ENCODE results near the gene CLASP1. TPM values are rescaled to one million over a fixed set of nuclear protein-coding genes. Genes with fewer than 3 reads are reported as not detected.

Gene CLASP1
- total RNA-seq, 1 experiment from 2014 or later: 45.9 TPM

DNA sequence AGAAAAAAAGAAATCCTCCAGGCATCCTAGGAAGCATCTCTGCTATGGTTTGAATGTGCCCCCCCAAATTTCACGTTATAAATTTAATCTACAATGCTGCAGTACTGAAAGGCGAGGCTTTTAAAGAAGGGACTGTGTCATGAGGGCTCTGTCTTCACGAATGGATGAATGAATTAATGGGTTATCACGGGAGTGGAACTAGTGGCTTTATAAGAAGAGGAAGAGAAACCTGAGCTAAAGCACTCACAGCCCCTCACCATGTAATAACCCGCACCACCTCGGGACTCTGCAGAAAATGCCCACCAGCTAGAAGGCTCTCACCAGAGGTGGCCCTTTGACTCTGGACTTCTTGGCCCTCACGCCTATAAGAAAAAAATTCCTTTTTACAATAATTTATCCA lies 90.9 kb downstream of the CLASP1 start:
- H3K23ac ChIP-seq (ENCODE audit: insufficient read length, low read depth, low read length): no peak overlapping the region
- H3K79me1 ChIP-seq (ENCODE audit: insufficient read depth, low read depth, low read length, poor library complexity, severe bottlenecking): no peaks in the 10 kb centered on the region
- H3K9me3 ChIP-seq (ENCODE audit: control insufficient read depth, low read depth, low read length): no peaks in the 10 kb centered on the region
- no peak overlapping the region for H3K14ac ChIP-seq (ENCODE audit: insufficient read depth, low read length)
- H2AK5ac ChIP-seq (ENCODE audit: insufficient read length, low read length): no peak overlapping the region
- H3K27me3 ChIP-seq (ENCODE audit: insufficient read depth, low read length): no peaks in the 10 kb centered on the region
- TF ChIP-seq, protein P1, sequence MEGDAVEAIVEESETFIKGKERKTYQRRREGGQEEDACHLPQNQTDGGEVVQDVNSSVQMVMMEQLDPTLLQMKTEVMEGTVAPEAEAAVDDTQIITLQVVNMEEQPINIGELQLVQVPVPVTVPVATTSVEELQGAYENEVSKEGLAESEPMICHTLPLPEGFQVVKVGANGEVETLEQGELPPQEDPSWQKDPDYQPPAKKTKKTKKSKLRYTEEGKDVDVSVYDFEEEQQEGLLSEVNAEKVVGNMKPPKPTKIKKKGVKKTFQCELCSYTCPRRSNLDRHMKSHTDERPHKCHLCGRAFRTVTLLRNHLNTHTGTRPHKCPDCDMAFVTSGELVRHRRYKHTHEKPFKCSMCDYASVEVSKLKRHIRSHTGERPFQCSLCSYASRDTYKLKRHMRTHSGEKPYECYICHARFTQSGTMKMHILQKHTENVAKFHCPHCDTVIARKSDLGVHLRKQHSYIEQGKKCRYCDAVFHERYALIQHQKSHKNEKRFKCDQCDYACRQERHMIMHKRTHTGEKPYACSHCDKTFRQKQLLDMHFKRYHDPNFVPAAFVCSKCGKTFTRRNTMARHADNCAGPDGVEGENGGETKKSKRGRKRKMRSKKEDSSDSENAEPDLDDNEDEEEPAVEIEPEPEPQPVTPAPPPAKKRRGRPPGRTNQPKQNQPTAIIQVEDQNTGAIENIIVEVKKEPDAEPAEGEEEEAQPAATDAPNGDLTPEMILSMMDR (conservative IDR thresholded peaks at IDR 0.05): no peak
- no peak overlapping the region for H3K4ac ChIP-seq (ENCODE audit: low read depth, low read length)
- no peak overlapping the region for H3K56ac ChIP-seq (ENCODE audit: insufficient read length, low read depth, low read length)
- H3K79me2 ChIP-seq (ENCODE audit: insufficient read depth, low read length): peaks cover 5% of the 10 kb centered on the region; the same call in 1 of the 2 replicates
- H3K36me3 Mint-ChIP-seq (ENCODE audit: insufficient read depth in 1 of 3, low read depth in 3 of 3): peaks cover 0 to 5% (median 0%) of the 10 kb centered on the region in 3 experiments; a peak in 2 of 7 replicates
- DNase-seq: no peak
- H3T11ph ChIP-seq (ENCODE audit: low read length): no peak overlapping the region
- H3K4me1 ChIP-seq (ENCODE audit: insufficient read depth, low read length): peaks cover 4% of the 10 kb centered on the region; the same call in 1 of the 2 replicates
- no CpG with 5 or more reads among the region's 7 CpGs for WGBS (ENCODE audit: extremely low coverage, insufficient read length, low lambda C conversion rate)
- no peak overlapping the region for H4K8ac ChIP-seq (replicated peaks; ENCODE audit: insufficient read length, low read depth, low read length)
- H2AFZ ChIP-seq (ENCODE audit: low read length): no peak overlapping the region
- no peak overlapping the region for H2BK5ac ChIP-seq (ENCODE audit: insufficient read length, low read length)
- no peaks in the 10 kb centered on the region for H4K20me1 ChIP-seq (ENCODE audit: control insufficient read depth, insufficient read depth, insufficient read length)
- H3K9me3 Mint-ChIP-seq: no peaks in the 10 kb centered on the region
- H3K4me2 ChIP-seq (ENCODE audit: insufficient read depth, insufficient read length, low read length): no peak overlapping the region
- H2BK15ac ChIP-seq (ENCODE audit: low read depth, low read length): no peak overlapping the region
- H3K9ac ChIP-seq (ENCODE audit: extremely low read depth, insufficient read length, low read length): no peak overlapping the region
- no peak overlapping the region for H2BK120ac ChIP-seq (ENCODE audit: low read depth, low read length, poor library complexity, severe bottlenecking)
- no peaks in the 10 kb centered on the region for H3K27me3 Mint-ChIP-seq (ENCODE audit: low read depth)
- no peak overlapping the region for H3K4me3 Mint-ChIP-seq
- no peak overlapping the region for H2BK12ac ChIP-seq (ENCODE audit: insufficient read length, low read depth, low read length)
- H3K27ac Mint-ChIP-seq: peak overlapping the region in 2 of 3 experiments; percentile 3 to 37; a peak in 1 of 7 replicates
- no peaks in the 10 kb centered on the region for H3K23me2 ChIP-seq (ENCODE audit: insufficient read length, low read depth, low read length, poor library complexity, severe bottlenecking)
- H2BK20ac ChIP-seq (ENCODE audit: low read depth, low read length, poor library complexity, severe bottlenecking): no peak overlapping the region
- no peak overlapping the region for H4K91ac ChIP-seq (ENCODE audit: insufficient read length, low read depth, low read length)
- H3K4me1 Mint-ChIP-seq: peaks cover 19% of the 10 kb centered on the region in 2 experiments
- H4K5ac ChIP-seq (ENCODE audit: insufficient read length, low read depth, low read length): no peak overlapping the region
- no peak overlapping the region for H3K27ac ChIP-seq (ENCODE audit: insufficient read length, low read depth, low read length)
- no peak overlapping the region for H3K18ac ChIP-seq (ENCODE audit: insufficient read length, low read depth, low read length)

Data from H9 (cell line).